ENCODE results near the gene SLC7A6OS.

Gene SLC7A6OS

GRCh38 chr16:68253721-68254120 is 57.0 kb downstream of the SLC7A6OS start:
- TF ChIP-seq CTCF (conservative IDR thresholded peaks at IDR 0.05): no peak
- no peak overlapping the region for H3K27ac ChIP-seq

GRCh38 chr16:68252383-68252782 is 58.4 kb downstream of the SLC7A6OS start:
- TF ChIP-seq CTCF (conservative IDR thresholded peaks at IDR 0.05): no peak
- no peak overlapping the region for H3K27ac ChIP-seq

- TF ChIP-seq CTCF (conservative IDR thresholded peaks at IDR 0.05): no peak
- H3K27ac ChIP-seq: no peak overlapping the region
These were observed 58.9 kb downstream of the SLC7A6OS start for GRCh38 chr16:68251832-68252231.

GRCh38 chr16:68250951-68251350 is 59.8 kb downstream of the SLC7A6OS start:
- H3K27ac ChIP-seq: no peak overlapping the region
- no peak for TF ChIP-seq CTCF (conservative IDR thresholded peaks at IDR 0.05)

GRCh38 chr16:68249371-68249770 is 61.4 kb downstream of the SLC7A6OS start:
- H3K27ac ChIP-seq: no peak overlapping the region
- TF ChIP-seq CTCF (conservative IDR thresholded peaks at IDR 0.05): no peak

All from VCaP (cell line).